Measurements from ENCODE around the gene RASA3. TPM values are rescaled to one million over a fixed set of nuclear protein-coding genes. Genes with fewer than 3 reads are reported as not detected.

RASA3 gene
- total RNA-seq, 4 donors from 2014 or later: 29.5 to 38.1 (median 34.6) TPM

DNA sequence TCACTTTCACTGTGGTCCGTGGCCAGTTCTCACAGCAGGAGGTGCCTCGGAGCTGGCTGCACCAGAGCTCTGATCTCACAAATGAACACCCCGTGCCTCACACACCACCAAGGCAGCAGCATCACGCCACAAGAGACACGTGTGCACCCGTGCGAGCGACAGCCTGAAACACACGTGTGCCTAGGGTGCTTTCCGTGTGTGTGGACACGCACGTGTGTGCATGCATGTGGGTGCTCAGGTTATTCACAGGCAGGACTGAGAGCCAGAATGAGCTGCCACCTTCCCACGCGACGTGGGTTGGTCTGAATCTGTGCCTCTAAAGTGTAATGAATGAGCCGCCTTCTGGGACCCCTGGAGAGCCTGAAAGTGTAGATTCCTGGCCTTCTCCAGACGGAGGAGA, 90.9 kb downstream of the RASA3 start:
- 96% methylated on average over 11 of the region's 17 CpGs for WGBS
- intact Hi-C loops (cut with DNase I): no loop called here
- Histone ChIP-seq H3K9me3 (no peaks in the 10 kb centered on the region), H3K36me3 (peaks cover 0 to 23% (median 6%) of the 10 kb centered on the region in 4 donors), H3K4me3 (no peak overlapping the region), H3K27me3 (no peaks in the 10 kb centered on the region), H3K4me1 (peaks cover 0 to 39% (median 25%) of the 10 kb centered on the region in 4 donors), H3K27ac (replicated peaks in 1 of 4) (no peak overlapping the region)
- DNase-seq (ENCODE audit: extremely low spot score): no peak
- TF ChIP-seq, protein P1, sequence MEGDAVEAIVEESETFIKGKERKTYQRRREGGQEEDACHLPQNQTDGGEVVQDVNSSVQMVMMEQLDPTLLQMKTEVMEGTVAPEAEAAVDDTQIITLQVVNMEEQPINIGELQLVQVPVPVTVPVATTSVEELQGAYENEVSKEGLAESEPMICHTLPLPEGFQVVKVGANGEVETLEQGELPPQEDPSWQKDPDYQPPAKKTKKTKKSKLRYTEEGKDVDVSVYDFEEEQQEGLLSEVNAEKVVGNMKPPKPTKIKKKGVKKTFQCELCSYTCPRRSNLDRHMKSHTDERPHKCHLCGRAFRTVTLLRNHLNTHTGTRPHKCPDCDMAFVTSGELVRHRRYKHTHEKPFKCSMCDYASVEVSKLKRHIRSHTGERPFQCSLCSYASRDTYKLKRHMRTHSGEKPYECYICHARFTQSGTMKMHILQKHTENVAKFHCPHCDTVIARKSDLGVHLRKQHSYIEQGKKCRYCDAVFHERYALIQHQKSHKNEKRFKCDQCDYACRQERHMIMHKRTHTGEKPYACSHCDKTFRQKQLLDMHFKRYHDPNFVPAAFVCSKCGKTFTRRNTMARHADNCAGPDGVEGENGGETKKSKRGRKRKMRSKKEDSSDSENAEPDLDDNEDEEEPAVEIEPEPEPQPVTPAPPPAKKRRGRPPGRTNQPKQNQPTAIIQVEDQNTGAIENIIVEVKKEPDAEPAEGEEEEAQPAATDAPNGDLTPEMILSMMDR (IDR thresholded peaks at IDR 0.05): no peak
- no peak for TF ChIP-seq EP300 (IDR thresholded peaks at IDR 0.05)
- no peak for TF ChIP-seq POLR2AphosphoS5 (IDR thresholded peaks at IDR 0.05)
- TF ChIP-seq POLR2A (IDR thresholded peaks at IDR 0.05; ENCODE audit: low read depth): no peak

DNA sequence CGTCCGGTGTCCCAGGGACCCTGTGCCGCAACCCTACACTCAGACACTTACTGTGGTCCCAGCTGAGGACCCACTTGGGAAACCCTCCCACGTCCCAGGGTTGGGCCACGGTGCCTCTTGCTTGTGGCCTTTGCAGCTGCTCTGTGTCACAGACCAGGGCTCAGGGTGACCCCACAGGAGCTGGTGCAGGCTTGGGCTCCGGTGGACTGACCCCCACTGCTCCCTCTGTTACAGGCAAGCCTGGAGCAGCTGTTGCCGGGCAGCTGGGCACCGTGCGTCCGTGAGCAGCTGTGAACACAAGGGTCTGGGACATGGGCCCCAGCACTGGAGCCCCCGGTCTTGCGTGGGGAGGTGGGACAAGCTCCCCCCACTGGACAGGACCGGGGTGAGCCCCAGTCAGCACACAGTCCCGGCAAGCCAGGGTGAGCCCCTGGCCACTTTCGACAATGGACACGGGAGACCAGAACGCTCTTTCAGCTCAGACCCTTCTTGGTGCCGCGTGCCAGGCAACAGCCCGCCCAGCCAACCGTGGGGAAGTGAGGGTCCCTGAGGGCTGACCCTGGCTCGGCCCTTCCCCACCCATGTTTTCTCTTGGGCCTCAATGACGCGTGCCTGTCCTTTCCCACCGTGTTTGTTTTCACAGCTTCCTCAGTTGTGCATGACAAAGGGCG, 92.8 kb downstream of the RASA3 start:
- WGBS: 86% methylated on average over 18 of the region's 26 CpGs
- no peaks in the 10 kb centered on the region for H3K27me3 ChIP-seq
- H3K27ac ChIP-seq (replicated peaks in 1 of 4): no peak overlapping the region
- H3K9me3 ChIP-seq: no peaks in the 10 kb centered on the region
- TF ChIP-seq POLR2AphosphoS5 (IDR thresholded peaks at IDR 0.05): no peak
- TF ChIP-seq, protein P1 (IDR thresholded peaks at IDR 0.05): no peak
- TF ChIP-seq POLR2A (IDR thresholded peaks at IDR 0.05; ENCODE audit: low read depth): no peak
- no peak for TF ChIP-seq EP300 (IDR thresholded peaks at IDR 0.05)
- H3K36me3 ChIP-seq: peaks cover 0 to 23% (median 6%) of the 10 kb centered on the region in 4 donors
- peaks cover 6 to 52% (median 42%) of the 10 kb centered on the region in 4 donors for H3K4me1 ChIP-seq
- no peak overlapping the region for H3K4me3 ChIP-seq
- no peak for DNase-seq (ENCODE audit: extremely low spot score)
- intact Hi-C loops (cut with DNase I): no loop called here

DNA sequence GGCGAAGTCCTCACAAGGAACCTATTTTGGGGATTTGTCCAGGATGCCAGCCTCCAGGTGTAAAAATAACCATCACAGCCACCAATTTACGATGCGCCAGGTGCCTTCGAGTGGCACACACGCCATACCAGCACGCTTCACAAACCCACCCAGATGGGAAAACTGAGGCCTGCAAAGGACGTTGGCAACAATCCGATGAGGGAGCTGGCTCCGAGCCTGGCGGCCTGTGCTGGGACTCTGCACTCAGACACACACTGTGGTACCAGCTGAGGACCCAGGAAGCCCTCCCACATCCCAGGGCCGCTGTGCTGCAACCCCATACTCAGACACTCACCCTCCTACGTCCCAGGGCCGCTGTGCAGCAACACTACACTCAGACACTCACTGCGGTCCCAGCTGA, 93.5 kb downstream of the RASA3 start:
- peaks cover 0 to 23% (median 6%) of the 10 kb centered on the region in 4 donors for H3K36me3 ChIP-seq
- H3K4me1 ChIP-seq: peaks cover 10 to 59% (median 49%) of the 10 kb centered on the region in 4 donors
- DNase-seq (ENCODE audit: extremely low spot score): no peak
- no peak for TF ChIP-seq POLR2AphosphoS5 (IDR thresholded peaks at IDR 0.05)
- TF ChIP-seq POLR2A (IDR thresholded peaks at IDR 0.05; ENCODE audit: low read depth): no peak
- TF ChIP-seq EP300 (IDR thresholded peaks at IDR 0.05): no peak
- TF ChIP-seq, protein P1 (IDR thresholded peaks at IDR 0.05): no peak
- no peak overlapping the region for H3K4me3 ChIP-seq
- intact Hi-C loops (cut with DNase I): no loop called here
- H3K27me3 ChIP-seq: no peaks in the 10 kb centered on the region
- 93% methylated on average over 14 of the region's 14 CpGs for WGBS
- no peaks in the 10 kb centered on the region for H3K9me3 ChIP-seq
- H3K27ac ChIP-seq (replicated peaks in 1 of 4): peak overlapping the region in 2 of 4 donors; percentile 14 to 33

DNA sequence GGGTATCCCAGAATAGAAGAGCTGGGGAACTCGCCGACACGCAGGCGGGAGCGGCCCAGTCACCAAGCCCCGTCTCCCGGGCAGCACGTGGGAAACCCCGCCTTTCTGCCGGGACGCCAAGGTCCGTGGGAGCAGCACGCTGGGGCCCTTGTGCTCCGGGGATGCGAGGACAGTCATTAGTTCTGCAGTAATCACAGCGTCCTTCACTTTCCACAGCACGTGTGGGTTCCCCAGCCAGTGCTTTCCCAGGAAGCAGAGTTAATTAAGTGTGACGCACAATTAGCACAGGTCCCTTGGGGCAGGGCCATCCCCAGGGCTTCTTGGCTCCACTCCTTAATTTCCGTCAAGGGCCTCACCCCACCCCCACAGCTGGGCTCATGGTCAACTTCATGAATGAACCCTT, 94.2 kb downstream of the RASA3 start:
- peaks cover 0 to 23% (median 6%) of the 10 kb centered on the region in 4 donors for H3K36me3 ChIP-seq
- no peaks in the 10 kb centered on the region for H3K27me3 ChIP-seq
- H3K4me1 ChIP-seq: peaks cover 10 to 60% (median 52%) of the 10 kb centered on the region in 4 donors
- intact Hi-C loops (cut with DNase I): no loop called here
- TF ChIP-seq, protein P1 (IDR thresholded peaks at IDR 0.05): no peak
- TF ChIP-seq POLR2AphosphoS5 (IDR thresholded peaks at IDR 0.05) (no peak), EP300 (IDR thresholded peaks at IDR 0.05) (no peak), POLR2A (IDR thresholded peaks at IDR 0.05; ENCODE audit: low read depth) (no peak)
- DNase-seq (ENCODE audit: extremely low spot score): no peak
- 52% methylated on average over 18 of the region's 19 CpGs for WGBS
- peak overlapping the region in 2 of 4 donors; percentile 14 to 33 for H3K27ac ChIP-seq (replicated peaks in 1 of 4)
- H3K9me3 ChIP-seq: no peaks in the 10 kb centered on the region
- no peak overlapping the region for H3K4me3 ChIP-seq

All from esophagus muscularis mucosa (tissue), 4 donors.